GM23248 (cell line): ENCODE measurements around the gene HDC.

Experiments used
- EZH2 ChIP-seq: fragments of 200-600 bp; sonication (generic); IDR thresholded peaks from 2 replicates; pipeline ENCODE4 v1.6.1; 2018; ENCODE audit warnings: antibody characterized with exemption, mild to moderate bottlenecking; ENCODE audit not compliant: insufficient read depth, poor library complexity, severe bottlenecking
- EZH2phosphoT487 ChIP-seq: fragments of 200-600 bp; sonication (generic); IDR thresholded peaks from 2 replicates; pipeline ENCODE4 v1.6.1; 2018; ENCODE audit warnings: antibody characterized with exemption, moderate library complexity, mild to moderate bottlenecking, low read depth; ENCODE audit not compliant: insufficient read depth

- TF ChIP-seq EZH2 (no peak), EZH2phosphoT487 (no peak)
Observed at GRCh38 chr15:50206020-50206419, 59.5 kb downstream of the HDC start.
